Stimulated activated CD8-positive, alpha-beta memory T cell treated with anti-CD3 and anti-CD28 coated beads, Interleukin-12 subunit alpha, Interleukin-12 subunit beta, amount 100 ng/mL, for 4 hours (primary cell): Measurements from ENCODE around the gene PVR.
A peak's percentile ranks its signal among the peaks of the same experiment; 100 is the strongest.
"Not testable (repeated sequence)": the region's sequence is repeated elsewhere in the genome, so short reads cannot be mapped to it uniquely, and the experiment has no call there.

ENCODE experiments used
- DNase-seq: peaks from one replicate; pipeline ENCODE4 v3.0.0-alpha.2; 2020; ENCODE audit warnings: low read depth

Gene PVR

GRCh38 chr19:44643605-44644401 is at the start of gene PVR:
PVR (plus strand) TSS chr19:44643910; CDS start chr19:44644097, 187 bp downstream.
- DNase-seq: peak; percentile 7

DNA sequence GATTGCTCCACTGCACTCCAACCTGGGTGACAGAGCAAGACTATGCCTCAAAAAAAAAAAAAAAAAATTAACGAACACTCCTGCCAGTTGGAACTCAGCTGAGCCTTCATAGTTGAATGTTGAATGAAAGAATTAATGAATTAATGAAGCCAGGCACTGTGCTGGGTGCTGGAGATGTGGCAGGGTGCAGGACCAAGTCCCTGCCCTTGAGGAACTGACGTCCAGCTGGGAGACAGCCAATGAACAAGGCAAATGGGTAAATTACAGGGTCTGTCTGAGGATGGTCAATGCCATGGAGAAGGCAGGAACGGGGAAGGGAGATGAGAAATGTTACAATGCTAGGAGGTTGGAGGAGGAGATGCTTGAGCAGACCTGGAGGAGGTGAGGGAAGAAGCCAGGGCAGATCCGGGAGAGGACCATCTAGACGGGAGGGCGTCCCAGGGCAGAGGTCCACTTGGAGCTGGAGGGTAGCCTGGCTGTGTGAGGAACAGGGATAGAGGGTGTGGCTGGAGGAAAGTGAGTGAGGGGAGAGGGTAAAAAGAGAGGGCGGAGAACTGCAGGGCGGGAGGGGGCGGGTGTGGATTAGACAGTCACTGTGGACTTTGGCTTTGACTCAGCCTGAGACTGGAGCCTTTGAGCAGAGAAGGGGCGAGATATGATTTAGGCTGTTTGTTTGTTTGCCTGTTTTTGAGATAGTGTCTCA is 47.1 kb upstream of the PVR start:
- DNase-seq: no peak

DNA sequence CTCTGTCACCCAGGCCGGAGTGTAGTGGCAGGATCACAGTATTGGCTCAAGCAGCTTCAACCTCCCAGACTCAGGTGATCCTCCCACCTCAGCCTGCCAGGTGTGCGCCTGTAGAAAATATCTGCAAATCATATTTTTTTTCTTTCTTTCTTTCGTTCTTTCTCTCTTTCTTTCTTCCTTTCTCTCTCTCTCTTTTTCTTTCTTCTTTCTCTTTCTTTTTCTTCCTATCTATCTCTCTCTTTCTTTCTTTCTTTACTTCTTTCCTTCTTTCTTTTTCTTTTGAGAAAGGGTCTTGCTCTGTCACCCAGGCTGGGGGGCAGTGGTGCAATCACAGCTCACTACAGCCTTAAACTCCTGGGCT is 46.6 kb upstream of the PVR start:
- DNase-seq: no peak

DNA sequence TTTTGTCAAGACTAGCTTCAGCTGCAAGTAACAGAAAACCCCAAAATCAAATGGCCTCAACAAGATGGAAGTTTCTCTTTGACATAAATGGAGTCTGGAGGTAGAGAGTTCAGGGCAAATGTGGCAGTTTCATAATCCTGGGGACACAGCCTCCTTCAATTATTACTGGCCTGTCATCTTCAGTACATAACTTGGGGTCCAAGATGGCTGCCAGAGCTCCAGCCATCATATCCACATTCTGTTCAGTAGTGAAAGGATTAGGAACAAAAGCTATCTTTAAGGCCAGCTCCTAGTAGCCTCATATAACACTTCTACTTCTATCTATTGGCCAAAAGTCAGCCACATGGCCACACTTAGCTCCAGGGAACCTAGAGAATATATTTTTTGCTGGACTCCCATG is 45.4 kb upstream of the PVR start:
- no peak for DNase-seq

GRCh38 chr19:44598880-44599279 is 44.8 kb upstream of the PVR start:
- no peak for DNase-seq

- DNase-seq: no peak
These were observed 43.2 kb upstream of the PVR start for GRCh38 chr19:44600466-44600865.

DNA sequence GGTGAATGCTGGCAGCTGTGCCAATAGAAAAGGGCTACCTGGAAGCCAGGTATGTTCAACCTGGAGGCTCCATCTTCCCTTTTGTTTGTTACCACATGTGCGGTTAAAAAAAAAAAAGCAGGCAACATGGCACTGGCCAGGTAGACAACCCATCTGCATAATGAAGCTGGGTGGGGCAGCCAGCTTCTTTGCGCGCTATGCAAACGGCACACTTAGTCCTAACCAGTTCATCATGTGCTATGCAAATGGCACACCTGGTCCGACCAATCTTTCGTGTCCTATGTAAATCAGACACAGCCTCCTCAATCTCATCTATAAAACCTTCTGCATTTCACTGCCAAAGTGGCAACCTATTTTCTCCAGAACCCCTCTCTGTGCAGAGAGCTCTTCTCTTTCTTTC is 41.6 kb upstream of the PVR start:
- DNase-seq: no peak

DNA sequence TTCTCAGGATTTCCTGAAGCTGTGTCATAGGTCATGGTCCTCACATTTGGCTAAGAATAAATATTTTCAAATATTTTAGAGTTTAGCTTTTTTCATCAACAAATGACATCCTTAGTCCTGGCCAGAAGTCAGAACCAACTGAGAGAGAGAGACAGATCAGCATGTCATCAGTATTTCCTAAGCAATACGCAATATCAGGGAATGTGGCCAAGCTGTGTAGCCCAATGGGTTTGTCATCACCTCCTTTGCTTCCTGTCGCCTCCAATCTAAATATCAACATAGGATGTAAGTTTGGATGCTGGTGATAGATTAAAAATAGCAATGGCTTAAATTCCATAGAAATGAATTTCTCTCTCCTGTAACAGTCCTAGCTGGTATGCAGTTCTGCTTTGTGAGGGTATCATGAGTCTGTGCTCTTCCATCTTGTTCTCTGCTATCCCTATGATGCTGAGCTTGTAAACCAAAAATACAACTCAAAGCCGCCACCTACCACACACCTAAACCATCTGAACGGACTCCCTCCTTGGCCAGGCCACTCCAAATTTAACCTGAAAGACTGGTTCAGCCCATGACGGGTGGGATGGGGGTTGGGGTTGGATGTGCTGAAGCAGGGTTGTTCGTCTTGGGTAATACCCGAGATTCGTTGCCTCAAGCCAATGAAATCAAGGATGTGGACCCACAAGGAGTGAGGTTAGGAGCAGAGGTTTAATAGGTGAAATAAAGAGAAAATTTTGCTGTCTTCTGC is 40.3 kb upstream of the PVR start:
- no peak for DNase-seq

DNA sequence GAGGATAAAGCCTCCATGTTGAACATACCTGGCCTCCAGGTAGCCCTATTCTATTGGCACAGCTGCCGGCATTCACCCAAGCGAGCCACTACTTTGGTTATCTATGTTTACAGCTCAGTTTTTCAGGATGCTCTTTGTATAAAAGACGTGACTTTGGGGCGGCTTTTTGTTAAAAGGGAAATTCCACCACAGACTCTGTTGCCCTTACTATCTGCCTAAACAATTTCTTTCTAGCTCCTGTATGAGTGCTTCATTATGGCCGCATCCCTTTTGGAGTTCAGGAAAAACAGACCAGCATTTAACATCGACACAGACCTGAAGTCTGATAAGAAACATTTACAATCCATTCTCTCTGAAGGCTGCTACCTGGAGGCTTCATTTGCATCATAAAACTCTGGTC is 39.5 kb upstream of the PVR start:
- no peak for DNase-seq

DNA sequence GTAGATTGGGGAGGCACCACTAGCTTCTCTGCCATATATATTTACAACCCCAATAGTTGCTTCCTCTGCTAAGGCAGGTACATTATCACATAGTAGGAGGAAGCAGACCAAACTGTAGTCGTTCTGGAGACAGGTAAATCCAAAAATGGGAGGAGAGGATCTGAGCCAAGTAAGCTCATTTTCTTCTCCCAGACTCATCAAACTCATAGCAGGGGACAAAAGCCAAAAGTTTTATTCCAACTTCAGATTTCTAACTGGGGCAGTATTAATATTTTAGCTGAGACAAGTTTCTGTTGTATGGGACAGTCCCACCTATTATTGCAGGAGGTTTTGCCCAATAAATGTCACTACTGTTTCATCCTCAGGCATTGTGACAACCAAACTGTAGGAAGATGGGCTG is 38.2 kb upstream of the PVR start:
- no peak for DNase-seq

DNA sequence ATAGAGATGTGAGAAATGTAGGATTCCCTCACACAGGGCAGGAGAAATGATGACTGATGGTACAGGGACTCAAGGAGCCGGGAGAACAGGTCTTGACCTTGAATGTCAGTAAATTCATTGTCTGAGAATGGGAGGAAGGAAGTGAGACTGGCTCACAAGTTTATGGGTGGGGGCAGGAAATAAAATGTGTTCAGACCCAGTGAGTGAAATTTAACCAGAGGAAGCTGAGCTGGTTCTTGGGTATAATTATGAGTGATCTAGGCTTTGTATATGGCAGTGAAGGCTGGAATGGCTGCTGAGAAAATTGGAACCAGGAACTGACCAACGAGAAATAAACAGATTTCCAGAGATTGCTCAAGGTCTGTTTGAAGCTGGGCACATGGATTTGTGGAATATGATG is 36.7 kb upstream of the PVR start:
- DNase-seq: no peak

GRCh38 chr19:44607917-44608316 is 35.8 kb upstream of the PVR start:
- DNase-seq: no peak

DNA sequence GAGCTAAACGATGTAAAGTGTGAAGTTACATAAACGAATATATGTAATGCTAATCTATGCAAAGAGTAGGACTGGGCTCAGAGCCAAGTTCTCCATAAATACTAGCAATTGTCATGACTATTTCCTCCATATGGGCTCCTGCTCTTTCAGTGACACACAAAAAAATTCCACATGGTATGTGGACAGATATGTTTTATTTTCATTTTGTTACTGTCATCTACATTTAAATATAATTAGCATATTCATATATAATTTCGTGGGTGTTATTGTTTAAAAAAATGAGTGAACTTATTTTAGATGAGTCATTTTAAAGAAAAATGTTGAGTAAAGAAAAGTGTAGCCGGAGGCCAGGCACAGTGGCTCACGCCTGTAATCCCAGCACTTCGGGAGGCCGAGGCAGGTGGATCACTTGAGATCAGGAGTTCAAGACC is 35.3 kb upstream of the PVR start:
- no peak for DNase-seq

GRCh38 chr19:44609219-44609618 is 34.5 kb upstream of the PVR start:
- DNase-seq: no peak

GRCh38 chr19:44610497-44610896 is 33.2 kb upstream of the PVR start:
- not testable (repeated sequence) for DNase-seq

GRCh38 chr19:44611812-44612295 is 31.9 kb upstream of the PVR start:
- no peak for DNase-seq

DNA sequence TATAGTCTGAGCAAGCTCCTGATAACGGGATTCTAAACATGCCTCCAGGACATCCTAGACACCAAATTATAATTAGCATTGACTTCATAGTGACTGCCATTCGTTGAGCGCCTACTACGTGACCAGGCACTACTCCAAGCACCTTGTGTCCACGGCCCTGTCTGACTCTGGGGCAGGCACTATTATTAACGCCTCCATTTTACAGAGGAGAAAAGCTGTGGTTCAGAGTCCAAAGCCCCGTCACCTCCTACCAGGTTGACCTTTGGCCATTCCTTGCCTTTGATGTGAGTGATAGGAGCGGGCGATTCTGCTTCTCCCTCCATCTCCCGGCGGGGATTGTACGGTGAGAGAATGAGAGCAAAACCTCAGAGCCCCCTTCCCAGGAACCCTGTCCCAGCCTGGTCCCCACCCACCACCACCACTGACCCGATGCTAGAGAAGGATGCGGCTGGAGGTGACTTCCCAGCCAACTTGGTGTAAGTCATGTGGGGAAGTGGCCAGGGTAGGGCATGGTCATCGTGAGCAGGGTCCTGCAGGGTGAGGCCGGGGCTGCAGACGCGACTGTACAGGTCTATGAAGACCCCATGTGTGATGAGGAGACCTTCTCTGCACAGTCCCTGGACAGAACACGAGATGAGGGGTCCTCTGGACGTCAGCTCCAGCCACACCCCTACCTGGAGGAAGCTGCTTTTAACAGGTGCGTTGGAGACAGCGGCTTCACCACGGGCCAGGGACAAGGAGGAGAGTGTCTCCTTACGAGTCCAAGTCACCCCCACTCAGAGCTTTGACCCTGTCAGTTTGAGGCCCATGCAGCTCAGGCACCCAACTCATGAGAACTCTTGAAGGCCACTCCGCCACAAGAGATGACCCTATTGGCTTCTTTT is 30.2 kb upstream of the PVR start, which contains the start of gene IGSF23:
Gene IGSF23, plus strand, starts transcription at position 269 of the 884 bp plus-strand sequence. Its CDS starts 83 bp downstream, at position 352.
- DNase-seq: no peak

- DNase-seq: no peak
These were observed 29.4 kb upstream of the PVR start for GRCh38 chr19:44614313-44614712.

DNA sequence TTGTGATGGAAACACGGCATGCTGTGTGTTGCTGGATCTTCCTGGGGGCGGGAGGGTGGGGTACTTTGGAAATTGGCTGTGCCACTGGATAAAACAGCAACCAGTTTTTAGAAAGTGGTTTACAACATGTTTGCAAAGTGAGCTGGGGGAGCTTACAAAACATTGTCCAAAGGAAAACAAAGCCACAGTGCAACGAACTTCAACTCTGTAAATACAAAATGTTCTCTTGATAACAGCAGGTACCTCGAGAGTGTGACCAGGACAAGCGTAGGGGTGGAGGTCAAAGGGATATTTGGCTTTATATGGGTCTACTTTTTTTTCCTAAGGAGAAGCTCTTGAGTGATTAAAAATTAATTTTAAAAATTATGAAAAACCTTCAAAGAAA is 27.9 kb upstream of the PVR start:
- no peak for DNase-seq

DNA sequence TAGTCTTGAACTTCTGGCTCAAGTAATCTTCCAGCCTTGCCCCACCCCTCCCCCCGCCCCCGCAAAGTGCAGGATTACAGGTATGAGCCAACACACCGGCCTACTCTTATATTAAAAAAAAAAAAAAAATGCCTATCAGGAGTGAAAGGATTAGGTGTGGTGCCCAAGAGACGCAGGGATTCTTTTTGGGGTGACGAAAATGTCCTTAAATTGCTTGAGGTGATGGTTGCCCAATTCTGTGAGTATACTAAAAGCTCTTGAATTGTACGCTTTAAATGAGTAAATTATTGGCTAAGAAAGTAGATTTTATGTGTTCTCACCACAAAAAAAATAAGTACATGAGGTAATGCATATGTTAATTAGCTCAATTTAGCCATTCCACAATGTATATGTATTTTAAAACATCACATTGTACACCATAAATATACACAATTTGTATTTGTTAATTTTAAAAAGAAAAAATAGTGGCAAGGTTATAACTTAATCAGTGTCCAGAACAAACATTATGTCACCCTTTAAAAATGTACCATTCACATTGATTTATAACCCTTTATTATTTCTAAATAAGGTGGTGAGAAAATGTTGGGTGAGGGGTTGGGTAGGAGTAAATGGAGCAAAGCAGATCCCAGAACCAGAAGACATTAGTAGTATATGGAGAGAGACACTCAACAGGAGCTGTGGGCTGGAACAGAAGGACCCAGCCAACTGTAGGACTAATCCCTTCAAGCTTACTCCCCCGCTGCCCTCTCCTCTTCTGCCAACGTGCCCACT is 26.4 kb upstream of the PVR start:
- no peak for DNase-seq
